Measurements from ENCODE around the gene MARCHF6.

Gene MARCHF6

DNA sequence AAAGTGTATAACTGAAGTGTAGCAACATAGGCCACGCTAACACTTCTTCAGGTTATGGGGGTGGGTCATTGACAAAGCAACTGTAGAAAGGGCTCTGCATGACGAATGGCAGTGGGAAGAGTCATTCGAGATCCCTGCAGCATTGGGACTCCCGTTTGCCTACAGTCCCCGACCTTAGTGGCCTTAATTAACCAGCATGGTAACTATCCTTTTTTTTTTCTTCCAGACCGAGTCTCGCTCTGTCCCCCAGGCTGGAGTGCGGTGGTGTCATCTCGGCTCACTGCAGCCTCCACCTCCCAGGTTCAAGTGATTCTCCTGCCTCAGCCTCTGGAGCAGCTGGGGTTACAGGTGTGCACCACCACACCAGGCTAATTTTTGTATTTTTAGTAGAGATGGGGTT, 31.6 kb upstream of the MARCHF6 start:
- FAIRE-seq = no peak
- no peak for DNase-seq (ENCODE audit: insufficient read length, low spot score)
- TF ChIP-seq POLR2A (IDR thresholded peaks at IDR 0.05; ENCODE audit: low read depth, low read length) (no peak), TAF1 (IDR thresholded peaks at IDR 0.05; ENCODE audit: low read depth, low read length) (no peak), PAX5 (IDR thresholded peaks at IDR 0.05; ENCODE audit: insufficient read depth, low read length, severe bottlenecking) (no peak), POLR2AphosphoS5 (IDR thresholded peaks at IDR 0.05; ENCODE audit: low read depth, low read length) (no peak), POU2F2 (IDR thresholded peaks at IDR 0.05; ENCODE audit: low read depth, low read length) (no peak), SPI1 (IDR thresholded peaks at IDR 0.05; ENCODE audit: low read depth, low read length) (no peak)

DNA sequence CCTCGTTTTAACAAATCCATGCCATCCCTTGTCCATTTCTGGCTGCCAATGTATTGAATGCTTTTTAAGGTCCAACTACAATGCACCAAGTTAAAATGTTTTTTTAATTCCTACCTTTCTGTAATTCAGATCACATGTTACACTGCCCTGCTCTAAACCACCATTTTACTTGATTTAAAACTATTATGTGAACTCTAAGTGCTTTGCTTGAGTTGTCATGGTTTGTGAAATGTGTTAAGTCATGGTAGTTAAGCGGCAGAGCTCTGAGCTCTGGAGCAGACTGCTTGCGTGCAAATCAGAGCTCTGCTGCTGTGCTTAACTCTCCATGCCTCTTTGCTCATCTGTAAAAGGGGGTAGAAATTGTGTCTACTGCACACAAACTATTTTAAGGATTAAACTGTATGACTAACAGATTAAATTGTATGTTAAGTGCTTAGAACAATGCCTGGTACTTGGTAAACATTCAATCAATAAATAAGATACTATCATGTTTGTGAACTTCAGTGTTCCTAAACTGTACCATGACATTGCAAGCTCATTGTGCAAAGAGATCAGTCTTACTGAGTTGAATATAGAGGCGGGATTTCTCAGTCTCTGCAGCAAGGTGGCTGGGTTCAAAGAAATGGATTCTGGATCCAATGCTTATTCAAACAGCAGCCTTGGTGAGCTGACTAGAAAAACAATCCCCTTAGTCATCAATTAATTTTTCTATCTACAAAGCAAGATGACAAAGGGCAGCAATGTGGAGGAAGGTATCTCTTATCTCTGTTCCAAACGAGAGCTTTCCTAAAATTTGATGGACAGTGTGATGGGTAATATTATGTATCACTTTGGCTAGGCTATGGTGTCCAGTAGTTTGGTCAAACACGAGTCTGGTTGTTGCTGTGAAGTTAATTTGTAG, 29.7 kb upstream of the MARCHF6 start:
- no peak for DNase-seq (ENCODE audit: insufficient read length, low spot score)
- TF ChIP-seq POLR2A (IDR thresholded peaks at IDR 0.05; ENCODE audit: low read depth, low read length) = no peak
- TF ChIP-seq POU2F2 (IDR thresholded peaks at IDR 0.05; ENCODE audit: low read depth, low read length) = no peak
- TF ChIP-seq TAF1 (IDR thresholded peaks at IDR 0.05; ENCODE audit: low read depth, low read length) = no peak
- no peak for TF ChIP-seq PAX5 (IDR thresholded peaks at IDR 0.05; ENCODE audit: insufficient read depth, low read length, severe bottlenecking)
- no peak for FAIRE-seq

DNA sequence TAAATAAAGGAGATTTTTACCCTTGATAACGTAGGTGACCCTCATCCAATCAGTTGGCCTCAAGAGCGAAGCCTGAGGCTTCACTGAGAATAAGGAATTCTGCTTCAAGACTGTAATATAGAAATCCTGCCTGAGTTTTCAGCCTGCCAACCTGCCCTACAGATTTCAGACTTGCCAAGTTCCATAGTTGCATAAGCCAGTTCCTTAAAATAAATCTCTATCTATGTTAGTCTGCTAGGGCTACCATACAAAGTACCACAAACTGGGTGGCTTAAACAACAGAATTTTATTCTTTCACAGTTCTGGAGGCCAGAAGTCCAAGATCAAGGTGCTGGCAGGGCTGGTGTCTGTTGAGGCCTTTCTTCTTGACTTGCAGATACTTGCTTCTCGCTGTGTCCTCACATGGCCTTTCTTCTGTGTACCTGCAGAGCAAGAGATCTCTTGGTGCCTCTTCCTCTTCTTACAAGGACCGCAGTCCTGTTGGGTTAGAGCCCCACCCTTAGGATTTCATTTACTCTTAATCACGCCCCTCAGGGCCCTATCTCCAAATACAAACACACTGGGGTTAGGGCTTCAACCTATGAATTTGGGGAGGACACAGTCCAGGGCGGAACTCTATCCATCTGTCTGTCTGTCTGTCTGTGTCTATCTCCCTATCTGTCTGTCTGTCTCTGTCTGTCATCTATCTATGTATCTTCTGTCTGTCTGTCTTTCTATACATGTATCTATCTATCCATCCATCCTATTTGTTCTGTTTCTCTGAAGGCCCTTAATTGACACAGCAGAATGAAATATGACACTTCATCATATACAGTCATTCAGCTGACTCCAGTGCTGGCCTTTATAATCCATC, 28.8 kb upstream of the MARCHF6 start:
- TF ChIP-seq TAF1 (IDR thresholded peaks at IDR 0.05; ENCODE audit: low read depth, low read length) (no peak), SPI1 (IDR thresholded peaks at IDR 0.05; ENCODE audit: low read depth, low read length) (no peak), POLR2AphosphoS5 (IDR thresholded peaks at IDR 0.05; ENCODE audit: low read depth, low read length) (no peak), PAX5 (IDR thresholded peaks at IDR 0.05; ENCODE audit: insufficient read depth, low read length, severe bottlenecking) (no peak), POU2F2 (IDR thresholded peaks at IDR 0.05; ENCODE audit: low read depth, low read length) (no peak)
- FAIRE-seq (no peak), DNase-seq (ENCODE audit: insufficient read length, low spot score) (no peak)

DNA sequence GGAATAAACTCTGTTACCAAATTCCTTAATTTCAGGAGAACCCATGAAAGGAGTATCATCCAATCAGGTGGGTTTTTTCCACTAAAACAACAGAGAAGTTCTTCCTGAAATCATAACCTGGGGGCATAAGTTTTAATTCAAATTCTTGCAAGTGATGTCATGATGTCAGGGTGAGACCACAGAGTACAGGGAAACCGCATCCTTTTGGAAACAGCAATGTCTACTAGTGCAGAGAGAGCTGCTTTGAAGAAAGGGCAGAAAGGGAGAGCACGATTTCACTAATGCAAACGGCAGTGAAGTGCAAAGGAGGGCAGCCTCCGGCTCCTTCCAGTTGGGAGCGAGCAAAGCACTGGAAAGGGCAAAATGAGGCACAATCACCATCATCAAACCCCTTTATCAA, 25.2 kb upstream of the MARCHF6 start:
- TF ChIP-seq SPI1 (IDR thresholded peaks at IDR 0.05; ENCODE audit: low read depth, low read length) (no peak), POLR2A (IDR thresholded peaks at IDR 0.05; ENCODE audit: low read depth, low read length) (no peak), TAF1 (IDR thresholded peaks at IDR 0.05; ENCODE audit: low read depth, low read length) (no peak), POU2F2 (IDR thresholded peaks at IDR 0.05; ENCODE audit: low read depth, low read length) (no peak), POLR2AphosphoS5 (IDR thresholded peaks at IDR 0.05; ENCODE audit: low read depth, low read length) (no peak), PAX5 (IDR thresholded peaks at IDR 0.05; ENCODE audit: insufficient read depth, low read length, severe bottlenecking) (no peak)
- FAIRE-seq = no peak

DNA sequence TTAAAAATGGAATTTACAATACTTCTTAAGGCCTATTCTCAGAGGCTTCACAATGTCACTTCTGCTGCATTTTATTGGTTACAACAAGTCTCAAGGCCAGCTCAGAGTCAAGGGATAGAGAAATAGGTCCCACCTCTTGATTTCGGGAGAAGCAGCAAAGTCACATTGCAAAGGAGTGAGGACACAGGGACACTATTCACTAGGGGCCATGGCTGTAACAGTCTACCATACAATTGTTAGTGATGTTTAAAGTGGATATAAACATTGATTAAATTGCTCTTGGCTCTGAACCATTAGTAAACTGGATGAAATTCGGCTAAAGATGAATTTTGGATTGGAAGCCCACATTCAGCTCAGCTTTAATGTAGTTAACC, 24.1 kb upstream of the MARCHF6 start:
- TF ChIP-seq POLR2AphosphoS5 (IDR thresholded peaks at IDR 0.05; ENCODE audit: low read depth, low read length) (no peak), POLR2A (IDR thresholded peaks at IDR 0.05; ENCODE audit: low read depth, low read length) (no peak), SPI1 (IDR thresholded peaks at IDR 0.05; ENCODE audit: low read depth, low read length) (no peak), POU2F2 (IDR thresholded peaks at IDR 0.05; ENCODE audit: low read depth, low read length) (no peak), PAX5 (IDR thresholded peaks at IDR 0.05; ENCODE audit: insufficient read depth, low read length, severe bottlenecking) (no peak), TAF1 (IDR thresholded peaks at IDR 0.05; ENCODE audit: low read depth, low read length) (no peak)
- no peak for FAIRE-seq

More for the DNA sequence above, 25.2 kb upstream of the MARCHF6 start:
- DNase-seq (ENCODE audit: insufficient read length, low spot score) = no peak

DNA sequence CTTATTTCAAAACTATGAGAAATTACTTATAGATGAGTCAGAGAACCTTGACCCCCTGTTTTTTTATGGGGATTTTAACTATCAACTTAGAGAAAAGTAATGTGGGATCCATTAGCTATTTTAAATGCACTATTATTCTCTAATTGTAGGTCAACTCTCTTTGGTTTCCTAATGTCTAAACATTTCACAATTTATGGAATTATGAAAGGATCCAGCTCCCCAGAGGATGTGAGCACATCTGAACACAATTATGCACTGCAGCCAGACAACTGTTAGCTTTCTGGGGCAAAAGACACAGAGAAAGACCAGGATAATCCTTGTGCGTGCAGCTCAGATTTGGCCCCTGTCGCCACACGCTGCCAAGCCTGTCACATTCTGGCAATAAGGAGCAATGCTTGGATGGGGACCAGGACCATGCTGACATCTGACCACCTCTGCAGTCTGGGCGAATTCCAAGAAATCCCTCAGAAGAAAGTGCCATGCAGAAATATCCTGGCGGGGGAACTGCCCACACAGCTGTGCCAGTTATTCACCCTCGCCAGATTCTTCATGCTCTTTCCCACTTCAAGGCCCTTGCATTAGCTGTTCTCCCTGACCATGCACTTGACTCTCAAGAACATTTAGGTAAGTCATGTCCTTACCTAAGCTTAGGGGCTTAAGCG, 23.5 kb upstream of the MARCHF6 start:
- DNase-seq (ENCODE audit: insufficient read length, low spot score) = no peak
- FAIRE-seq = no peak

More for the DNA sequence above, 24.1 kb upstream of the MARCHF6 start:
- no peak for DNase-seq (ENCODE audit: insufficient read length, low spot score)

DNA sequence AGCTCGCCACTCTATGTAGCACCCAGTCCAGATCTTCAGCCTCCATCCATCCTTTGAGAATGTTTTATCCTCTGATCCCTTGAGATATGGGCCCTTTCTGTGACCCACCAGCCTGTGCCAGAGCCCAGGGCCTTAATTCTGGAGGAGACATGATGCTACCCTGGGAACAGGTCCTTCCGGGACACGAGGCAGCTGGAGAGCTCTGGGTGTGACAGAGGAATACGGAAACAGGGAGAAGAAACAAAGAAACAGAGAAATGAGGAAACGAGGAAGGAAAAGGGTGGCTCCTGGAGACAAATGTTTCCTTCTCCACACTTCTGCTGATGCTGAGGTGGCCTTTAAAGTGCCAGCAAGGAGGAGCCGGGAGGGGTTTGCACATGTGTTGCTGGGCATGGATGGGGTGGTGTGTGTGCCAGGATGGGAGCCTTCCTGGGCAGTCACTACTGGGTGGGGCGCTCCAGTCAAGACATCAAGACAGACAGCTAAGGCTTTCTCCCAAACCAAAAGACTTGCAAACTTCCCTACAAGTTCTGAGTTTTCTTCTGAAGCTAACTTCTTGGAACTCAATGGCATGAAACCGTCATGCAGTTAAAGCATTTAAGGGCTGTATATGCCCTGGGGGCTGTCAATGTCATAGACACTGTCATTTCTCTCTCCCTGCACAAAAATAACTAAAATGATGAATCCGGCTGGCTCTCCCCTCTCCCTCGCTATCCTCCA, 22.8 kb upstream of the MARCHF6 start:
- TF ChIP-seq SPI1 (IDR thresholded peaks at IDR 0.05; ENCODE audit: low read depth, low read length) = no peak
- no peak for TF ChIP-seq POLR2AphosphoS5 (IDR thresholded peaks at IDR 0.05; ENCODE audit: low read depth, low read length)
- no peak for TF ChIP-seq POU2F2 (IDR thresholded peaks at IDR 0.05; ENCODE audit: low read depth, low read length)
- no peak for TF ChIP-seq POLR2A (IDR thresholded peaks at IDR 0.05; ENCODE audit: low read depth, low read length)
- no peak for TF ChIP-seq TAF1 (IDR thresholded peaks at IDR 0.05; ENCODE audit: low read depth, low read length)
- no peak for TF ChIP-seq PAX5 (IDR thresholded peaks at IDR 0.05; ENCODE audit: insufficient read depth, low read length, severe bottlenecking)
- FAIRE-seq (no peak), DNase-seq (ENCODE audit: insufficient read length, low spot score) (no peak)

More for the DNA sequence above, 23.5 kb upstream of the MARCHF6 start:
- TF ChIP-seq TAF1 (IDR thresholded peaks at IDR 0.05; ENCODE audit: low read depth, low read length) (no peak), POU2F2 (IDR thresholded peaks at IDR 0.05; ENCODE audit: low read depth, low read length) (no peak), SPI1 (IDR thresholded peaks at IDR 0.05; ENCODE audit: low read depth, low read length) (no peak), PAX5 (IDR thresholded peaks at IDR 0.05; ENCODE audit: insufficient read depth, low read length, severe bottlenecking) (no peak), POLR2A (IDR thresholded peaks at IDR 0.05; ENCODE audit: low read depth, low read length) (no peak), POLR2AphosphoS5 (IDR thresholded peaks at IDR 0.05; ENCODE audit: low read depth, low read length) (no peak)

DNA sequence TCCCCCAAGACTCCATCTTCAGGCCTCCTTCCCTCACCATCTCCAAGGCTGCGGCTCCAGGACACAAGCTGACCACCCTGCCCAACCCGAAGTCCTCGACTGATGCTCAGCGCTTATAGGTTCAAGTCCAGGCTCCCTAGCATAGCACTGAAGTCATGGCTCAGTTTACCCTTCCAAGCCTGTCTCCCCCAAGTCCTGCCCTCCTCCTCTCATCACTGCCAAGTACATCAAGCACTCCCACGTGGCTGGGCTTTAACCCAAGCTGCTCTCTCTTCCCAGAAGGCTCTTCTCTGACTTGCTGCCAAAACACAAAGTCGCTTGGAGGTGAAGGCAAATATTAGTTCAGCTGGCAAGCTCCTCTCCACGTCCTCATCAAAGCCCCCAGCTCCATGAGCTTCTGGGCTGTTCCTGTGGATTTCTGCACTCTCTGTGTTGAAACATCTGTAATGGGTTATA, 22.1 kb upstream of the MARCHF6 start:
- FAIRE-seq = no peak
- DNase-seq (ENCODE audit: insufficient read length, low spot score) = no peak
- TF ChIP-seq PAX5 (IDR thresholded peaks at IDR 0.05; ENCODE audit: insufficient read depth, low read length, severe bottlenecking) (no peak), TAF1 (IDR thresholded peaks at IDR 0.05; ENCODE audit: low read depth, low read length) (no peak), SPI1 (IDR thresholded peaks at IDR 0.05; ENCODE audit: low read depth, low read length) (no peak), POU2F2 (IDR thresholded peaks at IDR 0.05; ENCODE audit: low read depth, low read length) (no peak), POLR2AphosphoS5 (IDR thresholded peaks at IDR 0.05; ENCODE audit: low read depth, low read length) (no peak), POLR2A (IDR thresholded peaks at IDR 0.05; ENCODE audit: low read depth, low read length) (no peak)

Data from GM12891 (cell line).